Hematopoietic multipotent progenitor cell treated with erythropoietin and hydrocortisone succinate and interleukin-3 and kit ligand, for 15 days (in vitro differentiated cells): ENCODE measurements around the gene GLRX.

Experiments
- DNase-seq: peaks from one replicate; pipeline ENCODE4 v3.0.0-alpha.2; 2015; ENCODE audit warnings: low spot score

GLRX gene

DNA sequence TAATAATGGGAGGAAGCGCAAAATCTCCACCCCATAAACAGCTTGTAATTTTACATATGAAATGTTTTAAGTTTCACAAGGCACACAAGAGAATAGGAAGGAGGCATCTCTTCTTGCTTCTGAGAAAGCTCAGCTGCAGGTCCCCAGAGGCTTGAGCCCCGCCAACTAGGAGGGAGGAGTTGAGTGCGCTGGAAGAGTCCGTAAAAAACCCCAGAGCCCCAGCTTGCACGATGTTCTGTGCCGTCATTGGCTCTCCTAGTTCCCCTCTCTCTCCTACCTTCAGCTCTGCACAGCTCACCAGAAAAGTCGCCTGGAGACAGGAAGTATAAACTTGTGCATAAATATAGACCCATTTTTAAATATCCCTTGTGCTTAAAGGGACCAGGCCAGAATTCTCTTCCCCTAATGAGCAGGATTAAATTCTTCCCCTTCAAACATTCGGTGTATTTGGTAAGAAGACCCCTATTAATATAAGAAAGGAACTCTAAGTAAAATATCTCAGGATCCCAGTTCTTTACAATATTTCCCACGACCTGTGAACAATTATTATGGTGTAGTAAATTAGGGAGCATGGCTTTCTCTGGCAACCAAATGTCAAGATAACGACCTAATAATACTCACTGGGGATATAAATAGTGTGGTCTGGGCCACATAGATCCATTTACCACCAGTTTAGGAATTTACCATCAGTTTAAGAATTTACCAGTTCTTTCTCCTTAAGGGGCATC is 13.7 kb downstream of the GLRX start:
- no peak for DNase-seq

DNA sequence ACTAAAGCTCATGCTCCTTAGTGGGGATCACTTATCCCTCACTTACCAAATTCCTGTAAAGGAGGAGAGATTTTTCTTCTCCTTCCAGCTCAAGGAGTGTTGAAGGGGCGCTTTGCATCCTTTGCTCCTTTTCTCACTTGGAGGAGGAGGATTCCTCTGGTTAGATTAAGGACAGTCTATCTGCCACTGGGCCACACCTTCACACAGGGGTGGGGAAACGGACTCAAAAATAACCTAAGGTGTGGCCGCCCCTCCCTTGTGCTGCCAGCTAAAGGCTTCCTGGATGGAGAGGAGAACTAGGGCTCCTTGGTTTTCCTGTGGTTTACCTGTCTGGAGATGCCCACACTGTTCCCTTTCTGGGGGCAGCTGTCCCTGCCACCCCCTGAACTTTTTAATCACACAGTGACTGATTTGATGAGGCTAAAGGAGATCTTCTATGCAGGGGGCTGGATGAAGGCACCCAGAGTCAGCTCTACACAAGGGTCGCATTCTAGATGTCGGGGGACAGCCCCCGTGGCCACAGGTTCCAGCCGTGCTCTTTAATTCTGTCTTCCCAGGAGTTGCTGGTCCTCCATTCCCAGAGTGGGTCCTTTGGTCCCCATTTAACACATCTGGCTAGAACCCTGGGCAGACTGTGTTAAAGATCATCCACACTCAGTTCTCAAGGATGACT is 14.4 kb downstream of the GLRX start:
- no peak for DNase-seq

DNA sequence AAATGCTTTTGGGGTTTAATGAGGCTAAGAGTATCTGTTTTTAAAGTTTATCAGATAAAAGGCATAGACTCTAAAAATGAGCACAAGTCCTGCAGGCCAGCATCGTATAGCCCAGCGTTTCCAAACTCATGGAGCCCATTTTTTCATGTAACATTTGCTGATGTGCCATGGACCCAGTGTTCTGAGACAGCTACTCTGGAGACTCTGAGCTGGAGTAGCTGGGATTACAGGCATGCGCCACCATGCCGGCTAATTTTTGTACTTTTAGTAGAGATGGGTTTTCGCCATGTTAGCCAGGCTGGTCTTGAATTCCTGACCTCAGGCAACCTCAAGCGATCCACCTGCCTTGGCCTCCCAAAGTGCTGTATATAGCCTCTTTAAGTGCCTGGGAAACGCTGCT is 15.8 kb downstream of the GLRX start:
- no peak for DNase-seq

DNA sequence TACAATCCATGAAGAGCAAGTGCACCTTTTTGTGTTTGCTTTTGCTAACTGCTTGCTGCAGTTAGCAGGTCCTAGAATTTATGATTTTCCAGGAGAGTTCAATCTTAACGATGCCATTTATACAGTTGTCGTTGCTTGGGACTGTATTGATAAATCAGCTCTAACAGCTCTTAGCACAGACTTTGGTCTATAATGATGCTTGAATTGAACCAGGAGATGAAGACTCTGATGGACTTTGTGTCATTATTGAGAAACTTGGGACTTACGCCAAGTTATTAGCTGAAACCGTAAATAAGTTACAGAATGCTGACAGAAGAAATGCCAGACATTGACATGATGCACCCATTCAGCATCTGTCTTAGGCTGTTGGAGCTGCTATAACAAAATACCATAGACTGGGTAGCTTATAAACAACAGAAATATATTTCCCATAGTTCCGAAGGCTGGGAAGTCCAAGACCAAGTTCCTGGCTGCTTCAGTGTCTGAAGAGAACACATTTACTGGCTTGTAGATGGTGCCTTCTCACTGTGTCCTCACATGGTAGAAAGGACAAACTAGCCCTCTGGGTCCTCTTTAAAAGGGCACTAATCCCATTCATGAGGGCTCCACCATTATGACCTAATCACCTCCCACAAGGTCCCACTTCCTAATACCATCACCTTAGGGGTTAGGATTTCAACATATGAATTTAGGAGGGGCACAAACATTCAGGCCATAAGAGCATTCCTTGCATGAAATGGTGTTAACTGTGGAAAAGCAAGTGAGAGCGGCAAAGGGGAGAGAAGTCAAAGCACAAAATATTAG is 17.6 kb downstream of the GLRX start:
- DNase-seq, result no peak

DNA sequence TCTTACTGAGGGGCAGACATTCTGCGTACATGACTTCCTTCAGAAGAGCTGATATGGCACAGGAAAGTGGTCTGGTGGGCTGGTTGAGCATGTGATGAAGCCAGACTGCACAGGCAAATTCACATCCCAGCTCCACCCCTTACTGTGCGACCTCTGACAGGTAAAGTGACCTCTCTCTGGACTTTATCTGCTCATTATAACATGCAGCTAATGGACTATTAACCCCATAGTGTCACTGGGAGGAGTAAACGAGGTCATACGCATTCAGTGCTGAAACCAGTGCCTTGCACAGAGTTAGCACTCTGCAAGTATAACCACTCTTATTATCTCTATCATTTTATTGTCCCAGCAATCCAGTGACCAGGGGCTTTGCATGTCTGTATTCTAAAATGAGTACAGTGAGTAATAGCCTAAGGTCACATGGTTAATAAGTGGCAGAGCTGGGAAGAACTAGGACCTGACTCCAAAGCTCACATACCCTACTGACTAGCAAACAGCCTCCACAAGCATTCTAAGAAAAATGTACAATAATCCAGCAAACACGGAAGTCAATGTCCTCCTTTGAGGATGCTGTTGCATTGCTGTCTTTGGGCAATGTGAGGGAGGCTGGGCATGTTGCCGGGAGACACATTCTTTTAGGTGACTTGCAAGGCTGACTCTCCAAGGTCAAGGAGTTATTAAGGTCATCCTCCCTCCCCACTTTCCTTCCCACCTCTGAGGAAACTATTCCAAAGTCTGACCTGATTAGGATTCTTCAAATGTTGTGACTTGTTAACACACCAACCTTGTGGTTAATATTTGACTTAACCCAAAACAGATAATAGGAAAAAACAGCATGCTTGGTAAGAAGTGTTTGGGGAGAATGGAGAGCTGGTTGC is 19.0 kb downstream of the GLRX start:
- no peak for DNase-seq

DNA sequence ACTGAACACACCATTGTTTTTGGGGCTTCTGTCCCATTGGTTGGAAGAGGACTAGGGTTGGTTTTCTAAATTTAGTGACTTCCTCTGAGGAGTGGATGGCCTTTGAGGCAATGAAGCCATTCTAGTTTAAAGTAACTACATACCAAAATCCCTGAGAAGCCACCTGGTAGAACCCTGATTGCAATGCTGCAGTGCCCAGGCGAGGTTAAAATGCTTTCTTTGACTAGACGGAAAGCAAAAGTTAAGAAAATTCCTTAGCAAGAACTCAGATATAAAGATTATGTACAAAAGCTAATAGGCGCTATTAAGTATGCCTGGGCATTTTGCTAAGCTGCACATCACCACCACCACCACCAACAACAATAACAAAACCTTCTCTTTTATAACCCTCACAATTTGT is 20.6 kb downstream of the GLRX start:
- DNase-seq, result no peak

DNA sequence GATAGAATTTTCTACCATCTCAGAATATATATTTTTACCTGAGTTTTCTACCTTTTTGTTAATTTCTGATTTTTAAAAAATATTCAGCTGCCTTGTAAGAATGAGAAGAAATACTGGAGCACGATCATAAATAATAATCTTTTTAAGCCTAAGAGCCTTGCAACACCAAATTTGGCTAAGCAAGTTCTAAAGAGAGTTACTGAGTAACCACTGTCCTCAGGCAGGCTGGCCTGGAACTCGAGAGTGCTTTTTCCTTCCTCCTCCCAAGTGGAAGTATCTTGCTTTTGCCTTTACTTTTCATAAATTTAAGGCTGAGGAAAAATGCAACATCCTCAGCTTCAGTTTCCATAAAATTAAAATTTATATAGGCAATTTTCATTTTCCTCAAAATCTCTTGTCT is 21.0 kb downstream of the GLRX start:
- DNase-seq, result no peak

DNA sequence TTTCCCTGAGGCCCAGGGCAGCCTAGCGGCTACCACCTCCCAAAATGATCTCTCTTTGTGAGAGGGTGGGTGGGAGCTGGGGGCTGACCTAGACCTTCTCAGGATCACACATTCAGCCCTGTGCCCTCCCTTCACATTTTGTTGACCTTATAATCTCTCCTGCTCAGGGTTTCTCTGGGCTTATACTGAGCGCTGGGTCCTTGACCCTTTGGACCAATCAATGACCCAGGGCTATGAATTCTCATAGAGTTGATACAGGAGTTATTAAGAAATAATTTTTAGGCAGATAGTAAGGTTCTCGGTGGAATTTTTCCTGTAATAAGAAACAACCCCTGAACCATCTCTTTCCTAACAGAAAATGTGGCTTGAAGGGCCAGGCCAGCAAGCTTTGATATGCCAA is 22.0 kb downstream of the GLRX start:
- DNase-seq, result no peak

DNA sequence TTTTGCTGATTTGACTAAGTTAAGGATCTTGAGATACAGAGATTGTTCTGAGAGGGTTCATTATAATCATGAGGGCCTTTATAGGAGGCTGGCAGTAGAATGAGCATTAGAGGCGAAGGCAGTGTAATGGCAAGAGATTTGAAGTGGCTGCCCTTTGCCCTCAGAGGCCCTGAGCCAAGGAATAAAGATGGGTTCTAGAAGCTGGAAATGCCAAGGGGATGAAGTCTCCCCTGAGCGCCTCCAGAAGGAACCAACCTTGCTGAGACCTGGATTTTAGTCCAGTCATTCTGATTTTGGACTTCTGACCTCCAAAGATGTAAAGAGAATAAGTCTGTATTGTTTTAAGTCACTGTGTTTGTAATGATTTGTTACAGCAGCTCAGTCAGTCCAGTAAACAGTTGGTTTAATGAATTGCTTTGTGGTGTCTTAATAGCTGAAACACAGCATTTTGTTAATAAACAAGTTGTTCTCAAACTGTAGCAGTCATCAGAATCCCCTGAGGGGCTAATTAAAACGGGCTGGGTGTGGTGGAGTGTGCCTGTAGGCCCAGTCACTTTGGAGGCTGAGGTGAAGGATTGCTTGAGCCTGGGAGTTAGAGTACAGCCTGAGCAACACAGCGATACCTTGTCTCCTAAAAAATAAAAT is 23.2 kb downstream of the GLRX start:
- DNase-seq, result no peak

DNA sequence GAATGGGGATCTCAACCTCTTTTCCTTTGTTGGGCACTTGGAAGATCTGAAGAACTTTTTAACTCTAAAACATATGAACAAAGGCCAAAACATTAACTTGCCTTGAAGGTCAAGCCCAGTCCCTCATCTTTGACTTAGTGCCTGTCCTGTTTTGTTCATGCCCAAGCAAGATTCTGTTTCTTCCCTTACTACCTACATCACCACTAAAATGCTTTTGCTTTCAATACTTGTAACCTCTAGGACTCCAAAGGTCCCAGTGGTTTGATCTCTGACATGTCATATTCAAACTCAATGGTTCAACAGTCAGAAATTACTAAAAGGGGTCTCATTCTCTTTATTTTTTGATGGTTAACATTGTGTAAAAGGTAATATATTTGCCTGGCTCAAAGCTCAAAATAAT is 24.0 kb downstream of the GLRX start:
- DNase-seq, result no peak

DNA sequence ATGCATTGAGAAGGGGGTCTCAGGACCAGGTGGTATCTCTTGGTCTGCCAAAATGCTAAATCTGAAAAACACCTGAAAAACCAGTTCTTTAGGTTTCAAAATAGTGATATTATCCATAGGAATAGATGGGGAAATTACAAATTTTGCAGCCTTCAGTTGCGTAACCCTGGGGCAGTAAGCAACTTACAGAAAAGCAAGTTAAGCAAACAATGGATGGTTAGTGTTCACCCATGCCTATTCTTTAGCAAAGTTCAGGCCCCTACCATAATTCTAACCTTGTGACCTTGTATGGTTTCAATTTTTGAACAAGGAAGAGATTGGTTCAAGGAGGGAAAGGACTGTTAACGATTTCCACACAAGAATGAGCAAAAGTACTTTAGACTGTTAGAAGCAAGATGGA is 24.5 kb downstream of the GLRX start:
- DNase-seq, result no peak

DNA sequence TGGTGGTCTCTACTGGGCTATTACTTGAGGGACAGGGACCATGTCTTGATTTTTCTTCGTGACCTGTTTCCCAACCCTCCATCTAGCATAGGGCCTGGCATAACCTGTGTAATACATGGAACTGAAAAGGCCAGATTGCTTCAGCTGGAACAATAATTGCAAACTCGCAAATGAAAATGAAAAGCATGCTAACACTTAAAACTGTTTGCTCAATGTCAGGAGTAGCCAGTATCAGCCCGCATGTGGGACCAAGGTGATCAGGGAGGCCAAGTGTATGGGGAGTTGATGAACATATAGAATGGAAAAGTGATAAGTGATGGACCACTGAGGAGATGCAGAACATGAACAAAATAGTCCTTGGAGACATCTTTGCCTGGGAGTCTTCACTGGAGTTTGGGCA is 25.2 kb downstream of the GLRX start:
- no peak for DNase-seq

DNA sequence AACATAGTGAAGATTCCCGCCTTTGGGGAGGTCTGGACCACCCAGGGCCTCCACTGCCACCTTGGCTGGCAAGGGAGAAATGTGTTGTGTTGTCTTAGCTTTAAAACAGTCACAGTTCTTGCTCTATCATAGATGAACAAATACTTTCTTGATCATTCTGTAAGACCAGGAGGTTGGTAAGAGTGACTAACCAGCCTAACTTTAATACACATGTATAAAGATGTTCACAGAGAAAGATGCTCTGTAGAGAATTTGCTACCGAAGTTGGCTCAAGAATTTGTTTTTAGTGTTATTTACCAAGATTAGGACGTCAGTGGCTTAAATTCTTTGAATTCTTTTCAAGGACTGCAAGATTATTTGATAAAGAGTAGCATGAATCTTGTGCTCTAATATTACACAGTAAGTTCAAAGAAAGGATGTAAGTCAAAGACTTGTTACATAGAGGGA is 28.4 kb downstream of the GLRX start:
- no peak for DNase-seq

DNA sequence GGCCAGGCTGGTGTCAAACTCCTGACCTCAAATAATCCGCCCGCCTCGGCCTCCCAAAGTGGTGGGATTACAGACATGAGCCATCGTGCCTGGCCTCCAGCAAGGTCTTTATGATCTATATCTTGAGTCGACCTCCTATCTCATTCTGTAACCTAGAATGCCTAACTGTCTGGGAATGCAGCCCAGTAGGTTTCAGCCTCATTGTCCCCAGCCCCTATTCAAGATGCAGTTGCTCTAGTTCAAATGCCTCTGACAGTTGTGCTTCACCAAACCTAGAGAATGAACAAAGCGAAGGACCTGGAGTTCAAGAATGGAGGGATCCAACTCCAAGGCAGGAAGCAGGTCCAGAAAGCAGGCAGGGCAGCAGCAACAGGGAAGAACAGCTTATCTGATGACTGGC is 30.8 kb downstream of the GLRX start:
- no peak for DNase-seq

DNA sequence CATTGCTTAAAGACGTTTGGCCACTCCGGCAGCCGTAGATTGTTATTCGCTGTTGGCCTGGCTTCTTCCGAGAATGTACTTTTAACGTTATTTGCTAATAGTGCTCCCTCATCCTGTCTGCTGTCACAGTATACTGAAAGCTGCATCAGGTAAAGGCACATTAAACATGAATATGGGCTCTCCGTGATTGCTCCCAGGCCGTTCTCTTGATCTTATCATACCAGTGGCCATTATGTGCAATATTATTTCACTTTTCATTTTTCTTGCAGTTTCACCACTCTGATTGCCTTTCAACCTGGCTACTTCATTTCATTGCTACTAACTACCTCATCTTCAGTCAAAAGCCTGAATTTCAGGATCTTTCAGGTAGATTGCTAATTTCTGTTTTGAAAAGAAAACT is 34.0 kb downstream of the GLRX start:
- DNase-seq, result no peak

DNA sequence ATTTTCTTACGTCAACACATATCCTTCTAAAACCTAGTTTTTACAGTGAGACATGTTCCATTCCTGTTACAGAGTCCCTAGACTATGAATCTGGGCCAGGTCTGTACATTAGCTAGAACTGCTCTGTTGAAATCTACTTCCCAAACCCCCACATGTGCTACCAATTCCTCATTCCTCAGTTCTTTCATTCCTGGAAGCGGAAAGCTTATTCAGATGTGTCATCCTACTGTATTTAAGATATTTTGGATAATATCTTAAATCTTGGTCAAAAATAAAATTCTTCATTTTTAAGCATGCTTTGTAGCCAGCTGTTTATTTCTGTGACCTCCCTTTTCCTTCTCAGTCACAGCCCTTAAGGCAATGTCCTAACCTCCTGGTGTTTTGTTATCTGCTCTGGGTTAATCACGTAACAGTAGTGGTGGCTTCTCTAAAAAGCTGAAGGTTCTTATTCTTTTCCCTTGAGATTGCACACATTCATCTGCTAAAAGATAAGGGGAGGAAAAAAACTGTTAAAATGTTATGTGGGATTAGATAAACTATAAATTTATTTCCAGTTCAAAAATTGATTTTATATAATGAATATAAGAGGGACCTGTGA is 35.6 kb downstream of the GLRX start:
- DNase-seq, result no peak

DNA sequence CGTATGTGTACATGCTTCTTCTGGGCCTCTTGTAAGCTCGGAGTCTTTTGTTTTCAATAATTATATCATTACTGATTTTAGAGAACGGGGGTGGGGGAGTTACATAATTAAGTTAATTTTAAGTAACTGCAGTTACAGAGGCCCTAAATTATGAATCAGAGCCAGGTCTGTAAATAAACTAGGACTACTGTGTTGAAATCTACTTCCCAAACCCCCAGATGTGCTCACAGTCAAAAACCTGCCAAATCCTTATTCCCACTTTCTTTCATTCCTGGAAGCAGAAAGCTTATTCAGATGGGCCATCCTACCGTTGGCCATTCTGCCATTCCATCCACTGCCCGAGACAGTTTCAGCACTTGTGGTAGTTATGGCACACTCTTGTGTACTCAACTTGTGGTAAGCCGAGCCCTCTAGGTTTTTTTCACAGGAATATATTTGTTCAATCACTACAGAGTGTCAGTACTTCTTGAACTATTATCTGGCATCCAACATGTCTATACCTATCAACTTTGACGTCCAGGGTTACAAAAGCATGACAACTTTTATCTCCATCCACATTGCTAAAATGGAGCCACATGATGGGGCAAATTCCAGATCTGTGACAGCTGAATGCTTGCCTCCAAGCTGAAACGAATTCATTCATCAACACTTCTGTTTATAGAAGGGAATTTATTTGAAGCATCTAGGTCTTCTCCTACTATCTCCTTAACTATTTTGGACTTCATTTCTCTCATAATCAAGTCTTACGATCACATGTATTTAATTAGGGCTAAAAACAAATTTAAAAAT is 37.8 kb downstream of the GLRX start:
- no peak for DNase-seq

DNA sequence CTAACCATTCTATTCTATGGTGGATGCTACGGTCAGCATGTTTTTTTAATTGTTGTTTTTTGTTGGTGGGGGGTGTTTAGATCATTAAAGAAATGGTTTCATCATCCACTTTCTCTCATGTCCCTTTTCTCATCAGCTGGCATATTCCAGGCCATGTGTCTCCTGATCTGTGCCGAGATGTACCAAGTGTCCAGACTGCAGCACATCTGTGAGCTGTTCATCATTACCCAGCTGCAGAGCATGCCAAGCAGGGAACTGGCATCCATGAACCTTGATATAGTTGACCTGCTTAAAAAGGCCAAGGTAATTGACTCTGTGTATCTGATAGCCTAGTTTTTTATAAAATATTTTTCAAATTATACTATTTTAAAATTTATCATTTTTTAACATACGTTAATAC is 38.9 kb downstream of the GLRX start:
- DNase-seq, result no peak

DNA sequence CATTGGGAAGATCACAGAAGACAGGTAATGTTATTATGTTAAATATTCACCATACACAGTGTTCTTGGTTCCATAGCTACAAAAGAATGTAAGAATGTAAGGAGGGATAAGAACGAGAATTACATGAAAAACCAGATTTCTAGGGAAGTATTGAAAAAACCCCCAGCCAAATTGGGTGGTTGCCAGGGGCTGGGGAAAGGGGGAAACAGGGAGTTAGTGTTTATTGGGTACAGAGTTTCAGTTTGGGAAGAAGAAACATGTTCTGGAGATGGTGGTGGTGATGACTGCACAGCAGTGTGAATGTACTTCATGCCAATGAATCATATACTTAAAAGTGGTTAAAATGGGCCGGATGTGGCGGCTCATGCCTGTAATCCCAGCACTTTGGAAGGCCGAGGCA is 40.3 kb downstream of the GLRX start:
- no peak for DNase-seq

DNA sequence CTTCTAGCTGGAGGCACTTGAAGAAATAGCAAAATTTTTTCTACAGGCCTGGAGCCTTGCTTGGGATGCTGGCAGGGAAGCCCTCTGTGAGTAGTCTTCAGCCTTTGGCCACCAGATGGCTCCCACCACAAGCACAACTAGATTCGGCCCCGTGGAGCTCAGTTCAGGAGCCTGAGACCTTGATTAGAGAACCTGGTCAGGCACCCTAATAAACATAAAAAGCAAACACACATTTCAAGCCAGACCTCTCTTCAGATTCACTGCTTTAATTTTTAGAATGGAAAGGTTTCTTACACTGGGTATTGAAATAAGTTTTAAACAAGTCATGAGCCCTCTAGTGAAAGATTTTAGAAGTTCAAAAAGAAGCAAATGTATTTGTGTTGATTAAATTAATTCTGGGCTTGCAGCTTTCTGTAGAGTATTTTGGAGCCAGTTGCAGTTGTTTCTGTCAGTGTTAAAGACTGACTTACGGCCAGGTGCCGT is 41.4 kb downstream of the GLRX start:
- DNase-seq, result peak; percentile 82
